NCI-H748 (cell line): ENCODE measurements around the gene MAST2.

Experiments used
- DNase-seq: peaks from one replicate; lab custom pipeline; 2025; ENCODE audit not compliant: unreplicated experiment; lab: John Stamatoyannopoulos, UW

MAST2 gene

GRCh38 chr1:46013581-46013980, 210.2 kb downstream of the MAST2 start:
- DNase-seq: no peak

- DNase-seq: no peak
These were observed 214.6 kb downstream of the MAST2 start for GRCh38 chr1:46017876-46018503.

- DNase-seq: no peak
These were observed 215.9 kb downstream of the MAST2 start for GRCh38 chr1:46019348-46019747.

DNA sequence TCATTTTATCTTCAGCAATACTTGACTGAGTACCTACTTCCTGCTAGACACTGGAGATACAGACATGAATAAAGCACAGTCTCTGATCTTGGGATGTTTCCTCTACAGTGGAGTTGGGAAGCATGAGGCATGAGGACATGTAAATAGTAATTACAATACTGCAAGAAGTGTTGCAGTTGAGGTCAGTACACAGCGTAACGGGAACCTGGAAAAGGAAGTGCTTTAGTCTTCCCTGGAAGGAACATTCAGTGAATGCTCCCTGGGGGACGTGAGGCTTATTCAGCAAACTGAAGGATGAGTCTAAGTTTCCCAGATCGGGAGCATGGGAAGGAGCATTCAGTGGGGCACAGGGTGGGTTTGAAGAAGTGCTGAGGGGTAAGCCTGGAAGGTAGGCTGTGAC, 216.6 kb downstream of the MAST2 start:
- DNase-seq: no peak

DNA sequence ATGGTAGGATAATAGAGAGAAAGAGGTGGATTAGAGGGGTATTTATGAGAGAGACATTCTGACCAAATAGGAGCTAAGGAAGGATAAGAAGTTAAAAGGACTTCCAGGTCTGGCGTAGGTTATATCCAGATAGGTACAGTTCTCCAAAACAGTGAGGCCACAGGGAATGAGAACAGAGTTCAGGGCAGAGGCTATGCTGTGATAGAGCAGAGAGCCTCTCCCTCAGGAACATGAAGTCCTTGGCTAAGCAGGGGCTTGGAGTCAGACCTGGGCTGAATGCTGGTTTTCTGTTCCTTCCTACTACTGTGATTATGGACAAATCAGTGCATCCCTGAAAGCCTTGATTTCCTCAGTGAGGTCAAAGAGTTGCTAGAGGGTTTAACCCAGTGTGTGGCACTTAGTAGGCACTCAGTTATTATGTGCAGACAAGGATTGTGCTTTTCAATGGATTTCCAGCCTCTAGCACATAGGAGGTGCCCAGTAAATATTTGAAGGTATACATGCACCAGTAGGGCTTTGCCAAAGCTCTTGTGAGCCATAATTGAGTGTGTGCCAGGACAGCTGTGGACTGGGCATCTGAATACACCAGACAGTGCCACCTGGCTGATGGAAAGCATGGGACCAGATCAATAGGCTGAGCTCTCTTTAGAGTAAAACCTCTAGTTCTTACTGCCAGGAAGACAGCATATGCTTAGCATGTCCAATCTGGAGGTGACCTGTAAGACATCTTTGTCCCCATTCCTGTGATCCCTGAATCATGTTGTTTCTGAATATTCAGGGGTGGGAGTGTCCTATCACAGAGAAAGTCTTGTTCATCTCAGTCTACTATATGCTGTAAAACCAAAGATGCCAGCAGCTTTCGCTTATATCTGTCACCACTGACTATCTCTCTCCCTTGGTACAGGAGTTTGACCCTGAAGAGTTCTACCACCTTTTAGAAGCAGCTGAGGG, 217.9 kb downstream of the MAST2 start:
- DNase-seq: peak; percentile 23

GRCh38 chr1:46026531-46026930, 223.1 kb downstream of the MAST2 start:
- no peak for DNase-seq

- DNase-seq: no peak
These were observed 224.6 kb downstream of the MAST2 start for GRCh38 chr1:46027788-46028573.

DNA sequence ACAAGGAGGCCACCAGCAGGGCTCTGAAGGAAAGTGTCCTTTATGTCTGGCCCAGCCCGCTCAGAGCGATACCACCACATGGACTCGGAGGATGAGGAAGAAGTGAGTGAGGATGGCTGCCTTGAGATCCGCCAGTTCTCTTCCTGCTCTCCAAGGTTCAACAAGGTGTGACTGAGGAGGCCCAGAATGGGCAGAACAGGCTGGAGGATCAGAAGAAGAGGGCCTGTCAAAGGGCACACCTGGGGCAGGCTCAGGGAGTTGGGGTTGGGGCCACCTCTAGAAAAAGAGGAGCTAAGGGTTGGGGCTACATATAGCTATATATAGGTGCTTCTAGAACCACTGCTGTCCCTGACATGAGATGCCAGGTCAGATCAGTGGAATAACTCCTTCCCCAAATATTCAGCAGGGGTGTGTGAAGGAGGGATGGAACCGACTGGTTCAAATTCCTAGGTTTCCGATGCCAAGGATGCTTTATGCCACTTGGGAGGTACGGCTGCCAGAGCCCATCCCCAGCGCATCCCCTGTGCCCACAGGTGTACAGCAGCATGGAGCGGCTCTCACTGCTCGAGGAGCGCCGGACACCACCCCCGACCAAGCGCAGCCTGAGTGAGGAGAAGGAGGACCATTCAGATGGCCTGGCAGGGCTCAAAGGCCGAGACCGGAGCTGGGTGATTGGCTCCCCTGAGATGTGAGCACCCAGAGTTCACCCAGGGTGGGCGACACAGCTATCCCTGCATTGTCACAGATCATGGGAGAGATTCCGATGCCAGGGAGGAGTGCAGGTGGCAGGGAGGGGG, 226.9 kb downstream of the MAST2 start:
- DNase-seq: no peak

DNA sequence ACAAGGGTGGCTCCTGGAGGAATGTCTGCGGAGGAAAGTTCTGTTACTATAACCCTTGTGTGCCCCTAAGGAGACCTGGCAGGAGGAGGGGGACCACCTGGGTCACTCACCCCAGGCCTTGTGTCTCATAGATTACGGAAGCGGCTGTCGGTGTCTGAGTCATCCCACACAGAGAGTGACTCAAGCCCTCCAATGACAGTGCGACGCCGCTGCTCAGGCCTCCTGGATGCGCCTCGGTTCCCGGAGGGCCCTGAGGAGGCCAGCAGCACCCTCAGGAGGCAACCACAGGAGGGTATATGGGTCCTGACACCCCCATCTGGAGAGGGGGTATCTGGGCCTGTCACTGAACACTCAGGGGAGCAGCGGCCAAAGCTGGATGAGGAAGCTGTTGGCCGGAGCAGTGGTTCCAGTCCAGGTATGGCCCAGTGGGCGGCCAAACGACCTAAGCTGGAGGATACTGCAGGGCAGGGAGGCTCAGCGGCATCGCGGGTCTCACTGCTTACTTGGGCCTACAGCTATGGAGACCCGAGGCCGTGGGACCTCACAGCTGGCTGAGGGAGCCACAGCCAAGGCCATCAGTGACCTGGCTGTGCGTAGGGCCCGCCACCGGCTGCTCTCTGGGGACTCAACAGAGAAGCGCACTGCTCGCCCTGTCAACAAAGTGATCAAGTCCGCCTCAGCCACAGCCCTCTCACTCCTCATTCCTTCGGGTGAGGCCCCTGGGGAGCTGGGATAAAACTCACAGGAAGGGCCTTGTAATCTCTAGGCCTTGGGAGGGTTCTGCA, 227.7 kb downstream of the MAST2 start:
- DNase-seq: no peak

DNA sequence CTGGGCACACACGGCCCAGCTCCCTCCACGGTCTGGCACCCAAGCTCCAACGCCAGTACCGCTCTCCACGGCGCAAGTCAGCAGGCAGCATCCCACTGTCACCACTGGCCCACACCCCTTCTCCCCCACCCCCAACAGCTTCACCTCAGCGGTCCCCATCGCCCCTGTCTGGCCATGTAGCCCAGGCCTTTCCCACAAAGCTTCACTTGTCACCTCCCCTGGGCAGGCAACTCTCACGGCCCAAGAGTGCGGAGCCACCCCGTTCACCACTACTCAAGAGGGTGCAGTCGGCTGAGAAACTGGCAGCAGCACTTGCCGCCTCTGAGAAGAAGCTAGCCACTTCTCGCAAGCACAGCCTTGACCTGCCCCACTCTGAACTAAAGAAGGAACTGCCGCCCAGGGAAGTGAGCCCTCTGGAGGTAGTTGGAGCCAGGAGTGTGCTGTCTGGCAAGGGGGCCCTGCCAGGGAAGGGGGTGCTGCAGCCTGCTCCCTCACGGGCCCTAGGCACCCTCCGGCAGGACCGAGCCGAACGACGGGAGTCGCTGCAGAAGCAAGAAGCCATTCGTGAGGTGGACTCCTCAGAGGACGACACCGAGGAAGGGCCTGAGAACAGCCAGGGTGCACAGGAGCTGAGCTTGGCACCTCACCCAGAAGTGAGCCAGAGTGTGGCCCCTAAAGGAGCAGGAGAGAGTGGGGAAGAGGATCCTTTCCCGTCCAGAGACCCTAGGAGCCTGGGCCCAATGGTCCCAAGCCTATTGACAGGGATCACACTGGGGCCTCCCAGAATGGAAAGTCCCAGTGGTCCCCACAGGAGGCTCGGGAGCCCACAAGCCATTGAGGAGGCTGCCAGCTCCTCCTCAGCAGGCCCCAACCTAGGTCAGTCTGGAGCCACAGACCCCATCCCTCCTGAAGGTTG, 231.4 kb downstream of the MAST2 start:
- no peak for DNase-seq

DNA sequence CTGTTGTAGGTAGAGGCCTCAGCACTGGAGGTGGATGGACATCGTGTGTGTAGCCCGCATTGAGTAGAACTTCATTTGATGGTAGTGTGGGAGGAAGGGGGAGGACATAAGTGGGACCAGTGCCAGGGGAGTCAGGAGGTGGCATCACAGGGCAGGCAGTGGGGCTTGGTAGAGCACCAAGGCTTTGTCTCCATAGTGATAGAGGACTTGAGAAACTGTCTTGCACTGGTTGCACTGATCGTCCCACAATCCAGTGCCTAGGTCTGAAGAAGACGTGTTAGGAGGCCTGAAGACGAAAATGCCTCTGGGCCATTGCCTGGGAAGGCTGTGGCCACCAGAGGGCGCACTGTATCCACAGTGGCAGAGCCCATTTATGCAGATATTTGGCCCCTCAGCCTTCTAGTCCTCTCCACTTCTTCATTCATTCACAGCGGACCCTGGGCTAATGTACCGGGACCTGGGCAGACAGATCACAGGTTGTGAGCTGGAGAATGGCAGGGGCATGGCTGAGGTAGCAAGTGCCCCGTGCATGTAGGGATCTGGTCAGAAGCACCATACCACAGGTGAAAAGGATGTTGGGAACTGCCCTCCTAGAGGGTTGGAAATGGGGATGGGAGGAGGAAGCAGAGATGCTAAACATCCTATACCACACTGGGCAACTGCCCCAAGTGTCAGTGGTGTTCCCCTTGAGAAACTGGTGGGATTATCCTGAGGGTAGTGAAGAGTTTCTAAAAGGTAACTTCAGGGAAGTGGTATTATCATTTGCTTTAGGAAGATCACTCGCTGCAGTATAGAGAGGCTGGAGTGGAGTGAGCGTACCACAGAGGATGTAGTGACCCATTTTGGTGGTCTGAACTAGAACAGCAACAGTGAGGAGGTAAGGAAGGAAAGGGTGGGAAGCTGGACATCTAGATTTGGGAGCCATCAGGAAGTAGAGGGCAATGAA, 233.8 kb downstream of the MAST2 start:
- peak; percentile 80 for DNase-seq

- peak; percentile 37 for DNase-seq
These were observed 236.2 kb downstream of the MAST2 start for GRCh38 chr1:46039571-46040052.

- no peak for DNase-seq
These were observed 238.1 kb downstream of the MAST2 start for GRCh38 chr1:46041551-46041950.

- DNase-seq: no peak
These were observed 238.6 kb downstream of the MAST2 start for GRCh38 chr1:46041974-46042373.

GRCh38 chr1:46043458-46044017, 240.1 kb downstream of the MAST2 start:
- DNase-seq: no peak

GRCh38 chr1:46044116-46044515, 240.7 kb downstream of the MAST2 start:
- no peak for DNase-seq

DNA sequence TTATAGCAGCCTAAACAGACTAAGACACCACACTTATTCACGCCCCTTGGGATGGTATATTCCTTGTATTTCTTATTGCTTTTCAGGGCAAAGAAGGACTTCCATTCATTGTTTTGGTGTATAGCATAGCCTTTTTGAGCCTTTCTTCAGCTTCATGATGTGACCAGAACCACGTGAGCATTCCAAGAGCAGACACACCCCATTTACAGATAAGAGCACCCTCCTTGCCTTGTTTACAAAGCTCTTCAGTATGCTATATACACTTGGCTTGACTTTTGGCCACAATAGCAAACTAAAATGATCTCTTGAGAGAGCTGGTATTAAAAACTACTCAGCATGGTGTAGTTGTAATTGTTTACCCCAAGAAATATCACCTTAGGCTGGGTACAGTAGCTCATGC, 250.3 kb downstream of the MAST2 start:
- DNase-seq: no peak
